Measurements from ENCODE around the gene ZNRF2. TPM values are rescaled to one million over a fixed set of nuclear protein-coding genes. Genes with fewer than 3 reads are reported as not detected.

Gene ZNRF2
- total and polyA plus RNA-seq, 2 of the 13 experiments (the other 11 are each of a cell fraction or from before 2014, with no cell fraction given): 3.5 to 7.7 TPM

GRCh38 chr7:30237271-30237695, 47.1 kb upstream of the ZNRF2 start:
- intact Hi-C loops (cut with micrococcal nuclease; ENCODE audit: unreplicated experiment): no loop called here
- TF ChIP-seq YEATS4 (CRISPR knock-in tag; IDR thresholded peaks at IDR 0.05; ENCODE audit: borderline replicate concordance) (no peak), MAFF (IDR thresholded peaks at IDR 0.05; ENCODE audit: low read depth, low read length) (0 out of 2 replicates have a peak, but pooled peaks have one; percentile 43), MAFK (conservative IDR thresholded peaks at IDR 0.05 in 1 of 2, IDR thresholded peaks at IDR 0.05 in 1 of 2; ENCODE audit: low read length in 2 of 2) (peak; percentile 65 to 68)
- TF ChIP-seq, protein P1, sequence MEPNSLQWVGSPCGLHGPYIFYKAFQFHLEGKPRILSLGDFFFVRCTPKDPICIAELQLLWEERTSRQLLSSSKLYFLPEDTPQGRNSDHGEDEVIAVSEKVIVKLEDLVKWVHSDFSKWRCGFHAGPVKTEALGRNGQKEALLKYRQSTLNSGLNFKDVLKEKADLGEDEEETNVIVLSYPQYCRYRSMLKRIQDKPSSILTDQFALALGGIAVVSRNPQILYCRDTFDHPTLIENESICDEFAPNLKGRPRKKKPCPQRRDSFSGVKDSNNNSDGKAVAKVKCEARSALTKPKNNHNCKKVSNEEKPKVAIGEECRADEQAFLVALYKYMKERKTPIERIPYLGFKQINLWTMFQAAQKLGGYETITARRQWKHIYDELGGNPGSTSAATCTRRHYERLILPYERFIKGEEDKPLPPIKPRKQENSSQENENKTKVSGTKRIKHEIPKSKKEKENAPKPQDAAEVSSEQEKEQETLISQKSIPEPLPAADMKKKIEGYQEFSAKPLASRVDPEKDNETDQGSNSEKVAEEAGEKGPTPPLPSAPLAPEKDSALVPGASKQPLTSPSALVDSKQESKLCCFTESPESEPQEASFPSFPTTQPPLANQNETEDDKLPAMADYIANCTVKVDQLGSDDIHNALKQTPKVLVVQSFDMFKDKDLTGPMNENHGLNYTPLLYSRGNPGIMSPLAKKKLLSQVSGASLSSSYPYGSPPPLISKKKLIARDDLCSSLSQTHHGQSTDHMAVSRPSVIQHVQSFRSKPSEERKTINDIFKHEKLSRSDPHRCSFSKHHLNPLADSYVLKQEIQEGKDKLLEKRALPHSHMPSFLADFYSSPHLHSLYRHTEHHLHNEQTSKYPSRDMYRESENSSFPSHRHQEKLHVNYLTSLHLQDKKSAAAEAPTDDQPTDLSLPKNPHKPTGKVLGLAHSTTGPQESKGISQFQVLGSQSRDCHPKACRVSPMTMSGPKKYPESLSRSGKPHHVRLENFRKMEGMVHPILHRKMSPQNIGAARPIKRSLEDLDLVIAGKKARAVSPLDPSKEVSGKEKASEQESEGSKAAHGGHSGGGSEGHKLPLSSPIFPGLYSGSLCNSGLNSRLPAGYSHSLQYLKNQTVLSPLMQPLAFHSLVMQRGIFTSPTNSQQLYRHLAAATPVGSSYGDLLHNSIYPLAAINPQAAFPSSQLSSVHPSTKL (CRISPR knock-in tag; IDR thresholded peaks at IDR 0.05): no peak
- POLR2A ChIA-PET: no interaction called here
- H3K9me3 ChIP-seq (ENCODE audit: low read length): no peaks in the 10 kb centered on the region
- in situ Hi-C loops (cut with HindIII; ENCODE audit: extremely low pct_ligation_motif_present, low pct_unique_long_range_greater_than_20kb): no loop called here
- DNase-seq (ENCODE audit: low spot score) (no peak), ATAC-seq (no peak), FAIRE-seq (no peak)
- no TSS peak for BruUV-seq (replicated peaks)
- no peaks in the 10 kb centered on the region for H3K79me2 ChIP-seq (ENCODE audit: insufficient read depth, low read length)
- H3K27ac ChIP-seq (ENCODE audit: extremely low read length, insufficient read depth, low read length): no peak overlapping the region
- no peak overlapping the region for H3K4me2 ChIP-seq (ENCODE audit: low read depth, low read length)
- WGBS (ENCODE audit: low lambda C conversion rate): 17% methylated on average over 1 of the region's 1 CpG
- H3K27me3 ChIP-seq (ENCODE audit: control insufficient read depth in 1 of 2, insufficient read depth in 2 of 2, low read length in 2 of 2): no peaks in the 10 kb centered on the region
- H3K9ac ChIP-seq (ENCODE audit: insufficient read depth, low read depth, low read length): no peak overlapping the region
- H3K4me1 ChIP-seq (ENCODE audit: insufficient read depth, low read length): peaks cover 28% of the 10 kb centered on the region
- no peaks in the 10 kb centered on the region for H4K20me1 ChIP-seq (ENCODE audit: insufficient read depth, low read length)
- no peak overlapping the region for H2AFZ ChIP-seq (ENCODE audit: low read length)
- no peak overlapping the region for H3K4me3 ChIP-seq (replicated peaks in 1 of 3; ENCODE audit: insufficient read depth in 1 of 3, low read depth in 2 of 3, low read length in 3 of 3)
- H3K36me3 ChIP-seq (replicated peaks in 1 of 2; ENCODE audit: control insufficient read depth in 1 of 2, insufficient read depth in 2 of 2, low read length in 2 of 2): no peaks in the 10 kb centered on the region
- CTCF ChIA-PET (ENCODE audit: low intra/inter-chr PET ratio, low total read pairs): no interaction called here

Data from HepG2 (cell line).